NOMO-1 treated with dmso at 0.1 percent for 144 hours (cell line): ENCODE data around the gene HBS1L.

ENCODE experiments used
- DNase-seq: peaks from one replicate; lab custom pipeline; 2025; ENCODE audit not compliant: unreplicated experiment; lab: John Stamatoyannopoulos, UW

The HBS1L gene

GRCh38 chr6:134918418-134918961, 136.1 kb downstream of the HBS1L start:
- DNase-seq, result no peak

- no peak for DNase-seq
These were observed 143.1 kb downstream of the HBS1L start for GRCh38 chr6:134911547-134911946.

- no peak for DNase-seq
These were observed 144.1 kb downstream of the HBS1L start for GRCh38 chr6:134910593-134910935.
